RPMI8226 (cell line): ENCODE data around the gene SNX32.

Source experiments
- DNase-seq: peaks from one replicate; pipeline ENCODE4 v3.0.0-alpha.2; 2015

SNX32 gene

GRCh38 chr11:65833297-65834030 is at the start of gene SNX32:
Gene SNX32 (plus strand): TSS chr11:65833963. CDS start chr11:65834066, 103 bp downstream.
- DNase-seq = peak; percentile 99

DNA sequence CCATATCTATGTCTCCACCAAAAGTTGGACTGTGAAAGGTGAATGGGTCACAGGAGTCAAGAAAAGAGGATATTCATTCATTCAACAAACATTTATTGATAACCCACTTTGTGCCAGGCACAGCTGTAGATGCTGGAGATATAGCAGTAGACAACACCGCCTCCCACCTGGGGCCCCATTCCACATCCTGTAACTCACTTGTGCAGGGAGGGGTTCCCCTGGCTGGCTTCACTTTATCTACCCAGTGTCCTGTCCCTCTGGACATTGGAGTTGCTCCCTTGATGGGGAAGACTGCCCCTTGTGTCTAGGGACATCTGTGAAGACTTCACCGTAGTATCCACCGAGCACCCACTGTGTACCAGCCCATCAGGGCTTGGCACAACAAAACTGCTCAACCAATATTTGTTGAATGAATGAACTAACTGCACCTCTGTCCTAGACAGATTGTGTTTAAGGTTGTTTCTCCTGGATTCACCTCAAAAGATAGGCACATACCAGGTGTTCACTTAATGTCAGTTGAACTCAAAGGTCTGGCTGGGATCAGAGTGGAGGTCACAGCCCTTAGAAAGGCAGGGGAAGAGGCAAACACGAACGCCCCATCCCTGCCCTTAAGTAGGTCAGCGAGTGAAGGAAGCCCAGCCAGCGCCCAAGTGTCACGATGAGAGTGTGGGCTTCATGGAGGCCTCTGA is 48.3 kb upstream of the SNX32 start:
- no peak for DNase-seq

- no peak for DNase-seq
Observed at GRCh38 chr11:65786008-65786785, 47.6 kb upstream of the SNX32 start.

GRCh38 chr11:65786786-65787636 is 46.8 kb upstream of the SNX32 start, which contains the start of gene OVOL1:
Gene OVOL1 (plus strand): TSS chr11:65787063. CDS start chr11:65787374, 311 bp downstream.
- peak; percentile 46 for DNase-seq

GRCh38 chr11:65787649-65788622 is 45.8 kb upstream of the SNX32 start:
- peak; percentile 36 for DNase-seq

DNA sequence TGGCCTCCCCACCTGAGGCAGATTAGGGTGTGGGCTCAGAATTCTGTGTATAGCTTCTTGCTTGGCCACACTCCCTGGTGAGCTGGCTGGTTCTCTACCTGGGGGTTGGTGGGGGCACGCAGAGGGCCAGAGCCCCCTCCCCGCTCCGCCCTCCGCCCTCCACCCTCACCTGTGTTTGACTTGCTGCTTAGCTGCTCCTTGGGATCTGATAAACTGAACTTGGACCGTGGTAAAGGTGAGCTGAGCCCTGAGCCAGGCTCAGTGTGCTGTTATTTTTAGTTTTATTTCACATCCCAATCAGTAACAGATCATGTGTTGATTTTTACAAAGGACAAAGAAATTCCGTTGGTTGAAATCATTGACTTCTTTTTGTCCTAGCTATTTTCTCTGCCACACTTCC is 44.9 kb upstream of the SNX32 start:
- no peak for DNase-seq

DNA sequence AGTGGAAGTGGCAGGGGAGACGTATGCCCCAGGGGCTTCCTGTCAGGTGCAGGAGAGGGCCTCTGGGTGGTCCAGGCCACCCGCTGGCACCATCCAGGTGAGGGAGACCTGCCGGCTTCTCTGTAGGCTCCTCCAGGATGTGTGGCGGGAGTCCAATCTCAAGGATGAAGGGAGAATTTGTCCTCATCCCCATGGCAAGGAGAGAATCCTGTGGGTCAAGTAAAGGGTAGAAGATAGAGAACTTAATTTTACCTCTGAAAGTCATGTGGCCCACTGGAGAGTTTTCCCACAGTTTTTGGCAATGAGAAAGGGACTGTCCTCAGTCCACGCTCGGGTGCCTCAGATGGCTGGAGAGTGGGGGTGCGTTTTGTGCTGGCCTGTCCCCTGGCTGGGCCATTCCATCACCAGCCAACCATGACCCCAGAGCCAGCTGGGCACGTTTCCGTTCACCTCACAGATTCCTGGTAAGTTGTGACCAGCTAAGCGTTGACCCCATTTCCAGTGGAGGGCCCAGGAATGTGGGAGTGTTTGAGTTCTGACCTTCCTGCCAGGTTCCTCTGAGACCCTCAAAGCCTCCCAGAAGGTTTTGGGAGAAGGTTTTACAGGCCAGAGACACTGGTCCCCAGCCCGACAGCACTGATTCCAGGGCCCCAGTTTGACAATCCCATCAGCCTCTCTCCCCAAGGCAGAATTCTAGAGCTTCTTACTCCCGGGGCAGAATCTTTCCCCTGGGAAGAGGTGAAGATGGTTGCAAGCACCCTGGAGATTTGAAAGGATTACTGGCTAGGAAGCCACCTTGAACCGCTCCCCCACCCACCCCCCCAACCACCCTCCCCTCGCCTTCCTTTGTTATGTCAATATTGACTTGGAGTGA is 44.3 kb upstream of the SNX32 start:
- DNase-seq = no peak

- no peak for DNase-seq
Observed at GRCh38 chr11:65790104-65790901, 43.5 kb upstream of the SNX32 start.

DNA sequence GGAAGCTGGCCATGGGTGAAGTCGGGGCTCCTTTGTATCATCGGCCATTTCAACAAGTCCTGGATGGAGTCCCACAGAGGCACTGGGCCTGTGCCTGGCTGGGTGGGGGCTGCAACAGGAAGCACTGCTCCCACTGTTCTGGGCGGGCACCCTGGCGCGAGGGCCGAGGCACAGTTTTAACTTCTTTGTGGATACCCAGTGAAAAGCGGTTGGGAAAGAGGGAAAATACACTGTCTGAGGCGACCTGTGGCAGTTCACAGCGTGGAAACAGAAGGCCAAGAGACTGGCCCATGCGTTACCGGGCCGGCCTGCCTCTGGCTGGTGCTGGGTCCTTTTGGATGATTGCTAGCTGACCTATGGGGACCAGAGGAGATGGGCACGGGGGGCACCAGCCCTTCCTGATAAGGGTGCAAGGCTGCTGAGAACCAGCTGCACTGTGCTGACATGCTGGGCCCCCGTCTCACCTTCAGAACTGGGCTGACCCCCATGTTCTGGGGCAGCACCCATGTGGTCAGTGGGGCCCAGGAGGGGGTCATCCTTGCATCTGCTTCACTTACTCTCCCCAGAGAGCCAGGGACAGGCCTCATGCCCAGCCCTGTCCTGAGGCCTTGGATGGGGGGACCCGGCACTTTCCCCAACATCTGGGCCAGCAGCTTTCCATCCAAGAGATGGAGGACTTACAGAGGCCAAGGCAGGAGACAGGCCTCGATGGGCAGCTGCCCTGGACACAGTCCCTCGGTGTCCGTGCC is 42.7 kb upstream of the SNX32 start:
- no peak for DNase-seq

GRCh38 chr11:65791719-65792213 is 42.0 kb upstream of the SNX32 start:
- peak; percentile 92 for DNase-seq

DNA sequence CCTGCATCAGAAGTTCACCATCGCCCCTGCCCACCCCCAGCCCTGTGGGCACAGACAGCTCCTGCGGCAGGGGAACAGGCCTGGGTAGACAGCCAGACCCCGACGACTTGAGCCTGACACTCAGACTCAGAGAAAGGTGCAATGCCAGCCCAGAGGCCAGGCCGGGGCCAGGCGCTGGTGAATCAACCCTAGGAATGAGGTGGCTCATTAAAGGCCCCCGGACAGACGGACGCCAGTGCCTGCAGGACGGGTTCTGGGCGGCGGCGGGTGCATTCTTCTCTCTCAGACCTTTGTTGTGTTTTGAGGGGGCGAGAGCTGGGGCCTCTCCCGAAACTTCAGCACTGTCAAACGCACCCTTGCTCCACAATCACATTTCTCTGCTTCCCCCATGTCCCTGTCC is 41.3 kb upstream of the SNX32 start:
- no peak for DNase-seq

GRCh38 chr11:65793144-65793581 is 40.6 kb upstream of the SNX32 start:
- peak; percentile 66 for DNase-seq

GRCh38 chr11:65793625-65794400 is 40.0 kb upstream of the SNX32 start:
- no peak for DNase-seq

DNA sequence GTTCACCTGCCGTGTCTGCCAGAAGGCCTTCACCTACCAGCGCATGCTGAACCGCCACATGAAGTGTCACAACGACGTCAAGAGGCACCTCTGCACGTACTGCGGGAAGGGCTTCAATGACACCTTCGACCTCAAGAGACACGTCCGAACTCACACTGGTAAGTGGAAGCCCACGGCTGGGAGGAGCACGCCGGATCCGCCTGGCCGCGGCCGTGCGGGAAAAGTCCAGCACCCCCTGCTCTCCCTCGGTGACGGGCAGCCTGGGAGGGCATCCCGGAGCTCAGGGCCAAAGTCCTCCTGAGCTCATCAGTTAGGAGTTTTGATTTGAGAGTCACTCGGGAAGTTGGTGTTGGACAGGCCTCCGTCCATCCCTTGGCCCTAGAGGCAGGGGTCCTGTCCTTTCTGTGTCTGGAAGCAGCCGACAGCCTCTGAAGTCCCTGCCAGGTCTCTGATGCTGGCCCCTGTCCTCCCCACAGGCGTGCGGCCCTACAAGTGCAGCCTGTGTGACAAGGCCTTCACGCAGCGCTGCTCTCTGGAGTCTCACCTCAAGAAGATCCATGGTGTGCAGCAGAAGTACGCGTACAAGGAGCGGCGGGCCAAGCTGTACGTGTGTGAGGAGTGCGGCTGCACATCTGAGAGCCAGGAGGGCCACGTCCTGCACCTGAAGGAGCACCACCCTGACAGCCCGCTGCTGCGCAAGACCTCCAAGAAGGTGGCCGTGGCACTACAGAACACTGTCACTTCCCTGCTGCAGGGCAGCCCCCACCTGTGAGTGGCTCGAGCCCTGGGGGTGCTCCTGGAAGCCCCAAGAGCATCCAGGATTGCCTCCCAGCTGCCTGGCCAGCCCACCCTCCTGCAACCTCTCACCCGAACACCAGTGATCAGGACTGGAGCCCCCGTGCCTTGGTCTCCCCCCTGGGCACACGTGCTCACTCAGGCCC is 38.9 kb upstream of the SNX32 start:
- DNase-seq = no peak

- DNase-seq = no peak
Observed at GRCh38 chr11:65796726-65797601, 36.8 kb upstream of the SNX32 start.
